Activated CD4-positive, alpha-beta T cell treated with anti-CD3 and anti-CD28 coated beads for 36 hours (primary cell): Measurements from ENCODE around the gene TMEM141. TPM values are rescaled to one million over a fixed set of nuclear protein-coding genes. Genes with fewer than 3 reads are reported as not detected.

Experiments
- ATAC-seq: fragments of 200-7000 bp; cut with Tn5 transposase; one replicate; pipeline ENCODE4 v1.10.0; 2021; ENCODE audit warnings: mild to moderate bottlenecking, moderate library complexity
- CTCF ChIA-PET: fragments of 350-600 bp; sonication (Branson Sonifier 250); formaldehyde crosslinking; loops from one replicate; lab custom pipeline; 2021; ENCODE audit warnings: antibody characterized with exemption; lab: Charles Lee
- POLR2A ChIA-PET: fragments of 350-600 bp; sonication (Branson Sonifier 250); formaldehyde crosslinking; loops from one replicate; lab custom pipeline; 2021; ENCODE audit warnings: antibody characterized with exemption, inconsistent platforms; lab: Charles Lee
- DNase-seq: peaks from one replicate; pipeline ENCODE4 v3.0.0-alpha.2; 2020
- H3K27ac Mint-ChIP-seq: one replicate; pipeline ENCODE4 v1.8.0; 2021; ENCODE audit warnings: mixed read lengths
- H3K27me3 Mint-ChIP-seq: one replicate; pipeline ENCODE4 v1.8.0; 2021; ENCODE audit warnings: mixed read lengths
- H3K36me3 Mint-ChIP-seq: one replicate; pipeline ENCODE4 v1.8.0; 2021; ENCODE audit warnings: low read depth, mixed read lengths
- H3K4me1 Mint-ChIP-seq: one replicate; pipeline ENCODE4 v1.8.0; 2021; ENCODE audit warnings: mixed read lengths
- H3K4me3 Mint-ChIP-seq: one replicate; pipeline ENCODE4 v1.8.0; 2021; ENCODE audit warnings: mild to moderate bottlenecking, moderate library complexity, mixed read lengths
- H3K9me3 Mint-ChIP-seq: one replicate; pipeline ENCODE4 v1.8.0; 2021; ENCODE audit warnings: low read depth, mixed read lengths
- intact Hi-C, 2 experiments: fragments of 100-400 bp; cut with DNase I in 1 of 2; cut with micrococcal nuclease in 1 of 2; formaldehyde crosslinking; loops; one replicate each; pipeline versions ENCODE4 v1.14.2 to v1.15.1; 2022 to 2024; cut with DNase I, micrococcal nuclease
- total RNA-seq, 2 experiments: library from RNA; stranded (reverse); gene quantifications; one replicate each; pipeline ENCODE4 v1.2.3, GENCODE V29; 2021

TMEM141 gene
- total RNA-seq, 2 experiments from 2014 or later = 30.9 to 47.1 TPM

DNA sequence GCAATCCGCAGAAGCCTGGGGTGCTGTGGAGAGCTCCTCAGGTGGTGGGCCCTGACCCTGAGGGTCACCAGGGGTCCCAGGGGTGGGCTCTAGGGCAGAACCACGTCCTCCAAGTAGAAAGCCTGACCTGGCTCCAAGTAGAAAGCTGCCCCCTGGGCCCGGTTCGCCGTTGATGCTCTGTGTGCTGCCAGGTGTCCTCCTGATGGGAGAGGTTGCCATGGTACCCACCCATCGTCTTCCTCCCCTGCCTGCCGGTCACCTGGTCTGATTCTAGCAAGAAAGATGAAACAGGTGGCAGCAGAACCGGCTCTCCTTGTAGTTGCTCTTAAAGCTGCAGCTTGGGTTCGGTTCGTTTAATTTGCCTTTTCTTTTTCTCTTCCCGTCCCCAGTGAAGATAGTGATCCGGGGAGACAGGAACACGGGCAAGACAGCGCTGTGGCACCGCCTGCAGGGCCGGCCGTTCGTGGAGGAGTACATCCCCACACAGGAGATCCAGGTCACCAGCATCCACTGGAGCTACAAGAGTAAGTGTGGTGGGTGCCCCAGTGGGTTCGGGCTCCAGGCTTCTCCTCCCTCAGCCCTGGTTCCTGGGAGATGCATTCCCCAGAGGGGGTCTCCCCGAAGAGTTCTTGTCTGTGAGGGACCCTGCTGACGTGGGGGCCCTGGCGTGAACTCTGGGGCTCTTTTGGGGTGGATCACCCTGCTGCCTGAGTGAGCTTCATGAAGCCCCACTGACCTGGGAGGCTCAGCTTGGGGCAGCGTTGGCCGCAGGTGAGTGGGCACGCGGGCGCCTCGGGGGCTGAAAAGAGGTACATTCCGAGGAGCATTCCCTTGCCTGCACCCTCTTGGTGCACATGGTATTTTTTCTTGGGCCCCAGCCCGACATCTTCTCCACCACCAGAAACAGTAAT is 32.2 kb downstream of the TMEM141 start:
- ChIA-PET POLR2A (no interaction called here), CTCF (interaction anchor here (0.6 to 0.8 kb wide), 4 partner anchors 18 to 418 kb away, joined by 3 read pairs; partner anchors contain the start of gene TUBB4B)
- H3K27ac Mint-ChIP-seq = no peak overlapping the region
- no peak for DNase-seq
- no peaks in the 10 kb centered on the region for H3K9me3 Mint-ChIP-seq
- H3K4me3 Mint-ChIP-seq = no peak overlapping the region
- peaks cover 12% of the 10 kb centered on the region for H3K36me3 Mint-ChIP-seq
- ATAC-seq = no peak
- H3K4me1 Mint-ChIP-seq = peaks cover 10% of the 10 kb centered on the region
- intact Hi-C loops = no loop called here
- H3K27me3 Mint-ChIP-seq = no peaks in the 10 kb centered on the region

DNA sequence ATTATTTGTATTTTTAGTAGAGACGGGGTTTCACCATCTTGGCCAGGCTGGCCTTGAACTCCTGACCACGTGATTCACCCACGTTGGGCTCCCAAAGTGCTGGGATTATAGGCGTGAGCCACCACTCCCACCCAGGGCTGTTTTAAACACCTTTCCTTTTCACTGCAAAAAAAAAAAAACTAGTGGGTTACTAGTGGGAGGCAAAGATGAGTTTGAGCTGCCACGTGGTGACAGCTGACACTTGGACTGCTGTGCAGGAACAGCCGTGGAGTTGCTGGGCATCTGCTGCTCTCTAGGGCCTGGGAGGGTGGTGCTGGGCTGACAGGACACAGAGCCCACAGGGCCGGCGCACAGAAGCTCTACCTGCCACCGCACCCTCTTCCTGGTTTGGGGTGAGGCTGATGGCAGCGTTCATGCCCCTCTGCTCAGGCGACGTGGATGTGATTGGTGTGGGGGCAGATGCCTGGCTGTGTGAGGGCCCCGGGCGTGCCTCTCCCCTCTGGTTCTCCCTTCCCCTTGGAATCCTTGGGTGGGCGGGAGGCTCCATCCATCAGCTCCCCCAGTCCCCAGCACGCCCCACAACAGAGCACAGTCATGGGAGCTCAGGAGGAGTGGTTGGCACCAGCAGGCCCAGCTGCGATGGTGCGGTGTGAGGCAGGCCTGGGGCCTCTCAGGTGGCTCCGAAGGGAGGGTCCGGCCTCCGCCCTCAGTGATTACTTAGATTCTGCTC is 33.5 kb downstream of the TMEM141 start:
- POLR2A ChIA-PET = no interaction called here
- CTCF ChIA-PET = interaction anchor here (0.7 to 1.2 kb wide), 3 partner anchors 17 to 204 kb away, joined by 3 to 4 read pairs (median 3); partner anchors contain the start of genes ABCA2 and AJM1
- Mint-ChIP-seq H3K27ac (no peak overlapping the region), H3K27me3 (no peaks in the 10 kb centered on the region), H3K9me3 (no peaks in the 10 kb centered on the region), H3K4me1 (peaks cover 10% of the 10 kb centered on the region), H3K4me3 (no peak overlapping the region), H3K36me3 (peaks cover 12% of the 10 kb centered on the region)
- intact Hi-C loops = no loop called here
- DNase-seq = no peak
- ATAC-seq = no peak

DNA sequence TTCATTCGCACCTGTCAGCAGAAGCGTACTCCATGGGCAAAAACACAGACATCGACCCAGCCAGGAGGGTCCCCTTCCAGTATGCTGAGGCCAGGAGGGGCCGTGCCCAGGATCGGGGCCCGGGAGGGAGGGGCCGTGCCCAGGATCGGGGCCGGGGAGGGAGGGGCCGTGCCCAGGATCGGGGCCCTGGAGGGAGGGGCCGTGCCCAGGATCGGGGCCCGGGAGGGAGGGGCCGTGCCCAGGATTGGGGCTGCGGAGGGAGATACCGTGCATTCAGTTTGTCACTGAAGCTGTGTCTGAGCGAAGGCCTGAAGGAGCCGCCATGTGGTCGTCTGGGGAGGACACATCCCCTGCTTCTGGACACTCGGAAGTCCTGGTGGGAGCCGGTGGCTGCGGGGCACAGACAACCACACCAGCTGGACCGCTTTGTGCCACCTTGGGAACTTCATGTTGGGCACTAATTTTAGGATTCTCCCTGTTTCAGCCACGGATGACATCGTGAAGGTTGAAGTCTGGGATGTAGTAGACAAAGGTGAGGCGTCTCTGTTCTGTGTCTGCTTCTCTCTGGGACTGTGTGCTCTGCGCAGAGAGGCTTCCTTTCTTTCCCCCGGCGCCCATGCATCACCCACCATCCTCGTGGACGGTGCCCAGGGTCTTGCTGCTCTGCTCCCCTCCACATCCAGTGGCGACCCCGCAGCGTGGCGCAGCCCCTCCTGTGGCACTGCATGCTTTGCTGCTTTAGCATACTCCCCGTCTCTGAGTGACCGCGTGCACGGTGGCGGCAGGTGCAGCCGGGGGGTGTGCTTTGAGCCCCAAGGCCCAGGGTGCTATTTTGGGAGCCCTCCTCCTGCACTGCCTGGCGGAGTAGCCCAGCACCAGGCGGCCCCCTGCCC is 34.4 kb downstream of the TMEM141 start:
- Mint-ChIP-seq H3K9me3 (no peaks in the 10 kb centered on the region), H3K4me1 (peaks cover 7% of the 10 kb centered on the region), H3K27ac (no peak overlapping the region), H3K4me3 (no peak overlapping the region), H3K27me3 (no peaks in the 10 kb centered on the region), H3K36me3 (peaks cover 14% of the 10 kb centered on the region)
- ChIA-PET CTCF (interaction anchor here (0.7 to 1.2 kb wide), 2 partner anchors 17 to 203 kb away, joined by 3 to 4 read pairs; partner anchors contain the start of genes ABCA2 and AJM1), POLR2A (no interaction called here)
- intact Hi-C loops = no loop called here
- ATAC-seq (no peak), DNase-seq (no peak)

DNA sequence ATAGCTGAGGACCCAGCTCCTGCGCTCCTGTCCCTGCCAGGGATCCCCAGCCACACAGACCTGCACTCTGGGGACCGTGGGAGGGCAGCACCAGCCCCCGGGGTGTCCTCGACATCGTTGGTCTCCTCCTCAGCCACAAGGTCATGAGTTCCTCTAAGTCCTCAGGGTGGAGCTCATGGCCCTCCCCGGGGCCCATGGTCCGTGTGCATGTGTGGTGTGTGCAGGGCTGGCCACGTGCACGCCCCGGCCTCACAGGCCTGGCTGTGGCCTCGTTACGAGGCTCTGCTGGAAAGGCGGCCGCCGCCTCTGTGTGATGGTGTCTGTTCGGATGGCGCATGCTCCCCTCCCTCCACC is 35.0 kb downstream of the TMEM141 start:
- ChIA-PET CTCF (no interaction called here), POLR2A (interaction anchor here (0.6 kb wide), 1 partner anchor 85 kb away, joined by 4 read pairs; no protein-coding TSS in a partner anchor)
- H3K9me3 Mint-ChIP-seq = no peaks in the 10 kb centered on the region
- DNase-seq (no peak), ATAC-seq (no peak)
- H3K27ac Mint-ChIP-seq = no peak overlapping the region
- no peaks in the 10 kb centered on the region for H3K27me3 Mint-ChIP-seq
- peaks cover 14% of the 10 kb centered on the region for H3K36me3 Mint-ChIP-seq
- intact Hi-C loops = no loop called here
- no peak overlapping the region for H3K4me3 Mint-ChIP-seq
- peaks cover under 1% of the 10 kb centered on the region for H3K4me1 Mint-ChIP-seq

DNA sequence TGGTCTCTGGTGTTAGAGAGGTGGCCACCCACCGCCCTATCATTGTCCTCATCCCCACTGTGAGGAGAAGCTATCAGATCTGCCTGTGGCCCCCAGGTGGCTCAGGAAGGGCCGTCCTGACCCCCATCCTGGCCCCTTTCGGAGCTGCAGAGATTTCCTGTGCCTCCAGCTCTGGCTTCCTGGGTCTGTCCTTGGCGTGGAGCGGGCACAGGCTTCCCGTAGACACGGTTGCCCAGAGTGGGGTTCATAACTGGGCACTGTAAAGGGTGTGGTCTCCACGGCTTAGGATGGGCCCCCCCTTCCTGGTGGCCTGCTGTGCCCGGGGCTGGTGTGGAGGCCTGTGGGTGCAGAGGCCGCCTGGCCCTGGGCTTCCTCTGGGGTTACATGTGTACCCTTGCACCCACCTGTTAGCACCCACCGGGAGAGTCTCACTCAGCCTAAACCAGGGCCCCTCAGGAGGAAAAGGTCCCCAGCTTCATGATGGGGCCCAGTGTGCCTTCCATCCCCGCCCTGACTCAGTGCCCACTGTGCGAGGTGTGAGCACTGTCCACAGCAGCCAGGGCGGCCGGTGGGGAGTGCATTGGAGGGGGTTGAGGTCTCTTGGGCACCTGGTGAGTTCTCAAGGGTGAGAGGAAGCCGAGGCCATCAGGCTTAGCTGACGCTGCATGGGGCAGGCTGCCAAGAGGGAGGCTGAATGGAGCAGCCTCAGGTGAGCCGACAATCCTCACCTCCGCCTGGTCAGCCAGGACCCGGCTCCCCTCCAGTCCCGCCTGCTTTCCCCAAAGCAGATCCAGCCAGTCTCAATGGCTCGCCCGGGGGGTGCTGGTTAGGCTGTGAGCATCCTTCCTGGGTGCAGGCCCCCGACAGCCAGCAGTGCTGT is 35.8 kb downstream of the TMEM141 start:
- Mint-ChIP-seq H3K27ac (no peak overlapping the region), H3K27me3 (no peaks in the 10 kb centered on the region), H3K9me3 (no peaks in the 10 kb centered on the region), H3K4me1 (no peaks in the 10 kb centered on the region), H3K4me3 (no peak overlapping the region), H3K36me3 (peaks cover 19% of the 10 kb centered on the region)
- POLR2A ChIA-PET = interaction anchor here (0.6 kb wide), 1 partner anchor 84 kb away, joined by 4 read pairs; no protein-coding TSS in a partner anchor
- DNase-seq = no peak
- CTCF ChIA-PET = interaction anchor here (0.6 to 1.9 kb wide), 2 partner anchors 202 to 291 kb away, joined by 3 to 6 read pairs; no protein-coding TSS in a partner anchor
- intact Hi-C loops = no loop called here
- ATAC-seq = no peak

DNA sequence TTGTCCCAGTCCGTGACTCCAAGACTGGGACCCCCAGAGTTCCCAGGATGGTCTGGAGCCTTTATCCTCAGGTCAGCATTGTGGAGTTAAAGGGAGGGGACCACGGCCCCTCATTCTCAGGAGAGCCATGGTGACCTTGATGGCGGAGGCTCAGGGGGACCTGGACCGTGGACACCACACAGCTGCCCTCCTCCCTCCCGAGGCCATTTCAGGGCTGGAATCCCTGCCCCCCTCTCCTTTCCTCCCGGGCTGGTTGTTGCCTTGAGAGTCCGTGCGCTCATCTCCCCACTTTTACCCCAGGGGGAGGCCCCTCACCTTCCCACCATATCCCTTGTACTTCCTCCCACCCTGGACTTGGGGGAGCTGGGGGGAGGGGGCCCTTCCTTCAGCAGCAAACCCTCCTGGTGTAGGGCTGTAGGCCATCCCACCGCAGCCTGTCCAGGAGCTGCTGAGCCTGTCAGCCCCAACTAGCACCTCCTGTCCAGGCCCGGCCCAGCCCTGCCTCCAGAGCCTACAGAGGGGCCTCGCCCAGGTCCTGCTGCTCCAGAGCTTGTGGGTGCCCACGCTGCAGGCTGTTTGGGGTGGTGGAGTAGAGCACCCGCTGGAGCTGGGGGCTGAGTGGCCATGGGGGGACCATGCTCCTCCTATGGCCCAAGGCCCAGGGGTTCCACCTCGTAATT is 36.8 kb downstream of the TMEM141 start:
- CTCF ChIA-PET = interaction anchor here (1.9 kb wide), 1 partner anchor 201 kb away, joined by 6 read pairs; no protein-coding TSS in a partner anchor
- ATAC-seq (no peak), DNase-seq (no peak)
- H3K27me3 Mint-ChIP-seq = no peaks in the 10 kb centered on the region
- POLR2A ChIA-PET = no interaction called here
- intact Hi-C loops = no loop called here
- H3K4me3 Mint-ChIP-seq = no peak overlapping the region
- no peaks in the 10 kb centered on the region for H3K4me1 Mint-ChIP-seq
- H3K36me3 Mint-ChIP-seq = peaks cover 19% of the 10 kb centered on the region
- no peaks in the 10 kb centered on the region for H3K9me3 Mint-ChIP-seq
- H3K27ac Mint-ChIP-seq = no peak overlapping the region

DNA sequence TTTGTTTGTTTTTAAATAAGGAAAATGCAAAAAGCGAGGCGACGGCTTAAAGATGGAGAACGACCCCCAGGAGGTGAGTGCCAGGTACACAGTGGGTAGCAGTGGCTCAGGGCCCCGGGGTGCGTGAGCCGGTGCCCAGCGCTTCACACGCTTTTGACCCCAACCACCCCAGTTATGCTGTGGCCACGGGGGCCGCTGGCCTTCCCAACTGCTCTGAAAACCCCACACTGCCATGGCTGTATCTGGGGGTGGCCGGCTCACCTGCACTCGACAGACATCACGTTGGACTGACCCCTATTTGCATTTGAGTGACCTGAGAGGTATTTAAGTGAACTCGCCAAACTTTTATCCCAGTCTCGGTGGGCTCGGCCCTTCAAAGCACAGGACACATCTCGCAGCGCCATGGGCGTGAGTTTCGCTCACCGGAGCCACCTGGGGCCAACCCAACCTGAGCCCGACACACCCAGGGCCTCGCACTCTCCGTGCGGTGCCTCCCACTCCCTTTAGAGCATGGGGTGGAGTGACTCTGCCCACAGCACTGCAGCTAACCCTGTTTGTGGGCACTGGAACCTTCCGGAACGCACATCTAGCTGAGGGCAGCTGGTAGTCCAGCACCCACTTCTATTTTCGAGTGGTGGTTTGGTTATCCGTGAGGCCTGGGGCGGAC is 37.5 kb downstream of the TMEM141 start:
- H3K4me1 Mint-ChIP-seq = no peaks in the 10 kb centered on the region
- ChIA-PET CTCF (interaction anchor here (0.9 to 1.9 kb wide), 3 partner anchors 46 to 408 kb away, joined by 3 to 6 read pairs (median 4); no protein-coding TSS in a partner anchor), POLR2A (no interaction called here)
- intact Hi-C loops = no loop called here
- H3K27ac Mint-ChIP-seq = no peak overlapping the region
- peaks cover 17% of the 10 kb centered on the region for H3K36me3 Mint-ChIP-seq
- no peaks in the 10 kb centered on the region for H3K27me3 Mint-ChIP-seq
- H3K9me3 Mint-ChIP-seq = no peaks in the 10 kb centered on the region
- H3K4me3 Mint-ChIP-seq = no peak overlapping the region
- ATAC-seq (no peak), DNase-seq (no peak)

DNA sequence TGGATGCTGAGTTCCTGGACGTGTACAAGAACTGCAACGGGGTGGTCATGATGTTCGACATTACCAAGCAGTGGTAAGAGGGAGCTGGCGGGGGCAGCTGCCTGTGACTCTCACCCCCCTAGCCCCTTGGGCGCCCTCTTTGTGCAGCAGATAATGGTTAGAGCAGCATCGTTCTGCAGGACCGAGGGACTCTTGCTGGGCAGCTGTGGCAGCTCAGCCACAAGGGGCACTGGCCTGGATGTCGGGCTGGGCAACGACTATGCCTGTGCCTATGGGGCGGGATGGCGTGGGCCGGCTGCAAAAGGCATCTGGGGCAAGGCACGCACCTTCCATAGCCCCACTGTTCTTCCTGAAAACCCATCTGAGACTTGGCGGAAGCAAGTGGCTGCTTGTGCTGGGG is 38.3 kb downstream of the TMEM141 start:
- no peaks in the 10 kb centered on the region for H3K27me3 Mint-ChIP-seq
- DNase-seq (no peak), ATAC-seq (no peak)
- H3K36me3 Mint-ChIP-seq = peaks cover 17% of the 10 kb centered on the region
- no peaks in the 10 kb centered on the region for H3K4me1 Mint-ChIP-seq
- CTCF ChIA-PET = interaction anchor here (0.7 to 1.3 kb wide), 4 partner anchors 45 to 615 kb away, joined by 3 to 4 read pairs (median 3); no protein-coding TSS in a partner anchor
- POLR2A ChIA-PET = no interaction called here
- H3K4me3 Mint-ChIP-seq = no peak overlapping the region
- intact Hi-C loops = no loop called here
- no peaks in the 10 kb centered on the region for H3K9me3 Mint-ChIP-seq
- H3K27ac Mint-ChIP-seq = no peak overlapping the region

DNA sequence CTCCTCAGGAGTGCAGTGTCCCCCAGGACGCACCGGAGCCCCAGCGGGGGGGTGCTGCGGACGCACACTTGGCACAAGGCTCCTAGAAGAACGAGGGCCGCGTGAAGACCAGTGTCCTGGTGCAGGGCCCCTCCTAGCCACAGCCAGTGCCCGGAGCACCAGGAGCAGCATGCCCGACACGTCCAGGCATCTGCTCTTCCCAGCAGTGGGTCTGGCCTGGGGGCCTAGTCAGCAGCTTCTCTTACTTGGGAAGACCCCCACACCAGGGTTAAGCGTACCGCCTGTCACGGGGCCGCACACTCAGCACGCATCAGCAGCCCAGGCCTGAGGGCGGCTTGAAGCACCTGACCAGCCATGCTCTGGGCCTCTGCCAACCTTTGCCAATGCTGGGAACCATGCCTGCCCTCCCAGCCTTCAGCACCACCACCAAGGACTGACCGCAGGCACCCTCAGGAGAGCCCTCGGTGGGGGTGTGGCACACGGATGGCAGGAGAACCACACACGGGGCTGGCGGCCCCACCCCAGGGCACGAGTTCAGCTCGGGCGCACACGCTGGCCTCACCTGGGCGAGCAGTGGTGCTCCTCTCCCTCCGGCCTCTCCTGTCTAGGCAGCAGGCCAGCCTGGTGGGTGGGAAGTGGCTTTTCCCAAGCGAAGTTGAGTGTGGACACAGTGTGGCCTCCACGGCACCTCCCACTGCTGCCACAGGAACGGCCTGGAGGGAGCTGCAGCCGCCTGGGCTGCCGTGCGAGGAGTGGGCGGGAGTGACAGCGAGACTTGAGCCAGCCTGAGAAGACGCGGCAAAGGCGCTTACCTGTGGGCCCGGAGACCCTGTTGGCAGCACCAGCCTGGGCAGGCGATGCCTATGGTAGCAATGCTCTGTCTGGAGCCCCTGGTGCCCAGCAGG is 39.1 kb downstream of the TMEM141 start:
- H3K36me3 Mint-ChIP-seq = peaks cover 17% of the 10 kb centered on the region
- H3K4me3 Mint-ChIP-seq = no peak overlapping the region
- no peaks in the 10 kb centered on the region for H3K4me1 Mint-ChIP-seq
- DNase-seq (no peak), ATAC-seq (no peak)
- ChIA-PET CTCF (interaction anchor here (0.7 to 1.3 kb wide), 4 partner anchors 45 to 614 kb away, joined by 3 to 4 read pairs (median 3); no protein-coding TSS in a partner anchor), POLR2A (no interaction called here)
- H3K9me3 Mint-ChIP-seq = no peaks in the 10 kb centered on the region
- intact Hi-C loops = no loop called here
- no peaks in the 10 kb centered on the region for H3K27me3 Mint-ChIP-seq
- no peak overlapping the region for H3K27ac Mint-ChIP-seq
